Activated naive CD4-positive, alpha-beta T cell treated with anti-CD3 and anti-CD28 coated beads for 36 hours (primary cell): ENCODE data around the gene HCN2. TPM values are rescaled to one million over a fixed set of nuclear protein-coding genes. Genes with fewer than 3 reads are reported as not detected.

Source experiments
- CTCF ChIA-PET: fragments of 350-600 bp; sonication (Branson Sonifier 250); formaldehyde crosslinking; loops from one replicate; lab custom pipeline; 2021; ENCODE audit warnings: antibody characterized with exemption; lab: Charles Lee
- DNase-seq: peaks from one replicate; pipeline ENCODE4 v3.0.0-alpha.2; 2020
- H3K27ac Mint-ChIP-seq: one replicate; pipeline ENCODE4 v1.8.0; 2021; ENCODE audit warnings: mild to moderate bottlenecking, mixed read lengths
- H3K27me3 Mint-ChIP-seq: one replicate; pipeline ENCODE4 v1.8.0; 2021; ENCODE audit warnings: low read depth, mixed read lengths
- H3K36me3 Mint-ChIP-seq: one replicate; pipeline ENCODE4 v1.8.0; 2021; ENCODE audit warnings: low read depth, mixed read lengths
- H3K4me1 Mint-ChIP-seq: one replicate; pipeline ENCODE4 v1.8.0; 2021; ENCODE audit warnings: low read depth, mixed read lengths
- H3K4me3 Mint-ChIP-seq: one replicate; pipeline ENCODE4 v1.8.0; 2021; ENCODE audit warnings: mild to moderate bottlenecking, moderate library complexity, mixed read lengths
- H3K9me3 Mint-ChIP-seq: one replicate; pipeline ENCODE4 v1.8.0; 2021; ENCODE audit warnings: mixed read lengths
- intact Hi-C: fragments of 100-400 bp; cut with micrococcal nuclease; formaldehyde crosslinking; loops from one replicate; pipeline ENCODE4 v1.15.1; 2023
- total RNA-seq, 2 experiments: library from RNA; stranded (reverse); gene quantifications; one replicate each; pipeline ENCODE4 v1.2.3, GENCODE V29; 2021

Gene HCN2
- total RNA-seq, 2 experiments from 2014 or later = 0.41 to 0.49 TPM

GRCh38 chr19:573519-573825 lies 16.2 kb upstream of the HCN2 start:
- Mint-ChIP-seq H3K4me1 (peaks cover 36% of the 10 kb centered on the region), H3K9me3 (no peaks in the 10 kb centered on the region), H3K27me3 (no peaks in the 10 kb centered on the region), H3K36me3 (peaks cover 3% of the 10 kb centered on the region), H3K27ac (peak overlapping the region; percentile 65), H3K4me3 (peak overlapping the region; percentile 78)
- CTCF ChIA-PET = no interaction called here
- DNase-seq = no peak
- intact Hi-C loops = loop anchor here (2.0 to 5.0 kb wide), 2 partner anchors 67 to 344 kb away; partner anchors contain the start of genes KISS1R and TPGS1

DNA sequence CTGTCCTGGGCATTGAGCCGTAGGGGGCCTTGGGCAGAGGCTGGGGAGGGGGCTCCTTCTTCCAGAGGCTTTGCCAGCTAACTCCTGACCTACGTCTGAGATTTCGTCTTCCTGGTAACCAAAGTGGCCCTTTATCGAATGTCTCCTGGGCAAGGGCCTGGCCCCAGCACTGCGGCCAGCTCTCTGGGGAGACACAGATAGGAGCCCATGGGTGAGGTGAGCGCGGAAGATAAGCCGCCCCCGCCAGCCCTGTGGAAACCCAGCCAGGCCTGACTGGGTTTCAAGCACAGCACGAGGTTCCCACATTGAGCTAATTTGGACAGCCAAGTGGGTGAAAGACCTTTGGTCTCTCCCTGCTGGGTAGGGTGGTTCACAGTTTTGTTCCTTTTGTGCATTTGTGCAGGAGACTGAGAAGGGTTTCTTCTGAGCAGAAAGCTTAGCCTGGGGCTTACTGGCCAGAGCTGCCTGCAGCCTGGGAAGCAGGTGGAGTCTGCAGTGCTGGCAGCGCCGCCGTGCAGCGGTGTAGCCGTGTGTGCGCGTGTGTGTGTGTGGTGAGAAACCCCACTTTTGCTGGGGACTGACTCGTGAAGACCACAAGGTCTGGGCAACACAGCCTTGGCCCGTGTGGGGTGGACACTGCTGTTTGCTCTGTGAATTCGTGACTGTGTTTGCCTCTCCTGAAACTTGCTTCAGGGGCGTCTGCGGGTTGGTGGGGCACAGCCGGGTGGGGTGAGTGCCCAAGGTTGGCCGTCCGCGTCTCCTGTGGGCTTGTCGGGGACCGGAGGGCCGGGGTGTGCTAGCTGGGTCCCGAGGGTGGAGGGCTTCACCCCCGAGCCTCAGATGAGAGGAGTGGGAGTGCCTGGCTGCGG lies 14.8 kb upstream of the HCN2 start:
- Mint-ChIP-seq H3K4me1 (peaks cover 32% of the 10 kb centered on the region), H3K36me3 (peaks cover 3% of the 10 kb centered on the region), H3K4me3 (peak overlapping the region; percentile 20), H3K27me3 (no peaks in the 10 kb centered on the region), H3K9me3 (no peaks in the 10 kb centered on the region), H3K27ac (no peak overlapping the region)
- intact Hi-C loops = loop anchor here (5.0 kb wide), 1 partner anchor 342 kb away; the partner anchor contains the start of gene KISS1R
- no peak for DNase-seq
- CTCF ChIA-PET = interaction anchor here (0.7 to 2.0 kb wide), 2 partner anchors 9 to 20 kb away, joined by 3 to 7 read pairs; no protein-coding TSS in a partner anchor

DNA sequence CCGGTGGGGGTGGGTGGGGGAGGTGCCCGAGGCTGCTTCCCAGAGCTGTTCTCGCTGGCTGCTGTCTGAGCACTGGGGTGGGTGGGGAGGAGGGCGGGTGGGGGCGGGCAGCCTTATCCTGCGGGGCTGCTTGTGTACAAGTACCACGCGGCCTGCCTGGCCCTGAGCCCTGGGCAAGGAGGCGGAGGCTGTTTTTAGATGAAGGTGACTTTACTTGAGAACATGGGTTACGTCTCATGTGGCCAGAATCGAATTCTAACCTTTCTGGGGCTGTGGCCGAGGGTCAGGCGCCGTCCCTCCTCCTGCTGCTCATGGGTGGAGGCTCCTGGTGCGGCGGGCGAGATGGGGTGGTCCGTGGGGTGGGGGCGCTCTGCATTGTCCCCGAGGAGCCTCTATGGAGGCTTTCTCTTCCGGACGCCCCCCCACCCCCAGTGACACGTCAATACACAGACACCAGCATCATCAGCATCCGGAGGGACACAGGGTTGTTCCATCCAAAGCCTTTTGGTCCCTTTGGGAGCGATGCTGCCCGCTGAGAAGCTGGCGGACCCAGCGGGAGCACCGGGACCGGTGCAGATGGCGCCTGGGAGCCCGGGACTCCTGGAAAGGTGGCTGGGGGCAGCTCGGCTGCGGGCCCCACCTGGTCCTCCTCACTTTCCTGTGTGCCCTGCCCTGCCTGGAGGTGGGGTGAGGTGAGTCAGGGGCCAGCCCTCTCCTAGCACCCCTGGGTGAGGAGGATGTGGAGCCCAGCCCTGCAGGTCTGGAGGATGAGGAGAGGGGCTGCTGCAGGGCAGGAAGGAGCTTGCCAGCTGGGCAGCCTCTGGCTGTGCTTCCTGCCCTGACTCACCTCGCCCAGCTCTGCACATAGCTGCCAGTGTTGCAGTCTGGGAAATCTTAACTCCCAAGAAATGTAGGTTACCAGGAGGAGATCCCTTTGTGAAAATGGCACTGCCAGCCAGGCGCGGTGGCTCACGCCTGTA lies 13.9 kb upstream of the HCN2 start:
- Mint-ChIP-seq H3K27ac (no peak overlapping the region), H3K4me3 (no peak overlapping the region), H3K27me3 (no peaks in the 10 kb centered on the region), H3K4me1 (peaks cover 31% of the 10 kb centered on the region), H3K36me3 (peaks cover 3% of the 10 kb centered on the region), H3K9me3 (no peaks in the 10 kb centered on the region)
- intact Hi-C loops = no loop called here
- no peak for DNase-seq
- CTCF ChIA-PET = interaction anchor here (0.6 to 2.0 kb wide), 2 partner anchors 8 to 162 kb away, joined by 3 to 7 read pairs; no protein-coding TSS in a partner anchor

- intact Hi-C loops = no loop called here
- Mint-ChIP-seq H3K9me3 (no peaks in the 10 kb centered on the region), H3K27me3 (no peaks in the 10 kb centered on the region), H3K4me1 (peaks cover 25% of the 10 kb centered on the region), H3K36me3 (no peaks in the 10 kb centered on the region), H3K4me3 (no peak overlapping the region), H3K27ac (no peak overlapping the region)
- CTCF ChIA-PET = no interaction called here
- DNase-seq = no peak
These were observed 12.8 kb upstream of the HCN2 start for GRCh38 chr19:576768-577438.

DNA sequence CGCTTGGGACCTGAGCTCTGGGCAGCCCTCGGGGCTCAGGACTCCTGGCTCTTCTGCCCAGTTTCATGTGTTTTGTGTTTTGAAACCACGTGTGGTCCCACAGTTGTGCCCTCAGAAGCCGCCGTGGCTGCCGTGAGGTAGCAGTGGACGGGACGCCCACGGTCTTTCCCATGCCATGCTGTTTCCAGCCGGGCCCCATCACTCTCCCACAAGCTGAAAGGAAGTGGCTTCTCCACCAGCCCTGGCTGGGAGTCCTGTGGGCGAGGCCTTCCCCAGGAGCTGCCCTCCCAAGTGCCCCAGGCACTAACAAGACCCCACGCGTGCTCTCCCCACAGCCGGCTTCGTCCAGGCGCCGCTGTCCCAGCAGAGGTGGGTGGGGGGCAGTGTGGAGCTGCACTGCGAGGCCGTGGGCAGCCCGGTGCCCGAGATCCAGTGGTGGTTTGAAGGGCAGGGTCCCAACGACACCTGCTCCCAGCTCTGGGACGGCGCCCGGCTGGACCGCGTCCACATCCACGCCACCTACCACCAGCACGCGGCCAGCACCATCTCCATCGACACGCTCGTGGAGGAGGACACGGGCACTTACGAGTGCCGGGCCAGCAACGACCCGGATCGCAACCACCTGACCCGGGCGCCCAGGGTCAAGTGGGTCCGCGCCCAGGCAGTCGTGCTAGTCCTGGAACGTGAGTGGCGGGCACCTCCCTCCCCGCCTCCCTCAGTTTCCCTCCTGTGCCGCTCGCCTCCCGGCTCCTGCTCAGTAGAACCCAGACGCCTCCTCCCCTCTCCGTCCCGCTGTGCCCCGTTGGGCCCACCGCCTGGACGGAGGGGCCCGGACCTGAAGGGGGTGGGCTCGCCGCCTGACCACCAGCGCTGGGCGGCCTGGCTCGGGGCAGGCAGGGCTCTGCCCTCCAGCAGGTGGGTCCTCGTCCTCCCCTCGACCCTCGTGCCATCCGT lies 12.0 kb upstream of the HCN2 start:
- CTCF ChIA-PET = no interaction called here
- Mint-ChIP-seq H3K27me3 (no peaks in the 10 kb centered on the region), H3K27ac (no peak overlapping the region), H3K9me3 (no peaks in the 10 kb centered on the region), H3K4me3 (no peak overlapping the region), H3K36me3 (no peaks in the 10 kb centered on the region), H3K4me1 (peaks cover 25% of the 10 kb centered on the region)
- intact Hi-C loops = no loop called here
- DNase-seq = no peak

- Mint-ChIP-seq H3K4me3 (no peak overlapping the region), H3K4me1 (peaks cover 22% of the 10 kb centered on the region), H3K9me3 (no peaks in the 10 kb centered on the region), H3K27ac (no peak overlapping the region), H3K36me3 (no peaks in the 10 kb centered on the region), H3K27me3 (no peaks in the 10 kb centered on the region)
- CTCF ChIA-PET = no interaction called here
- no peak for DNase-seq
- intact Hi-C loops = no loop called here
These were observed 10.4 kb upstream of the HCN2 start for GRCh38 chr19:579111-579841.

DNA sequence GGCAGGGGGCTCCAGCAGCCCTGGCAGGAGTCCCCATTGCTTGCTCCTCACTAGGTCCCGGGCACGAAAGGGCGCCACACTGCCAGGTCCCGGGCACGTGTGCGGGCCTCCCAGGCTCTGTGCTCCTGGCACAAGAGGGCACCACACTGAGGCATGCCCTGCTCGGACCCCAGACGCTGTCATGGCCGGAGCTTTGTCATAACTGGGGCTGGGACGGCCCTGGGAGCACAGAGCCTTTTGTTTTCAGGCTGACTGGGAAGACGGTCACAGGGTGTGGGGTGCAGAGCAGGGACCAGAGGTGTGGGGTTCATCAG lies 9.9 kb upstream of the HCN2 start:
- intact Hi-C loops = no loop called here
- DNase-seq = no peak
- CTCF ChIA-PET = no interaction called here
- H3K4me3 Mint-ChIP-seq = no peak overlapping the region
- H3K4me1 Mint-ChIP-seq = peaks cover 17% of the 10 kb centered on the region
- H3K27ac Mint-ChIP-seq = no peak overlapping the region
- no peaks in the 10 kb centered on the region for H3K36me3 Mint-ChIP-seq
- H3K27me3 Mint-ChIP-seq = no peaks in the 10 kb centered on the region
- H3K9me3 Mint-ChIP-seq = no peaks in the 10 kb centered on the region

DNA sequence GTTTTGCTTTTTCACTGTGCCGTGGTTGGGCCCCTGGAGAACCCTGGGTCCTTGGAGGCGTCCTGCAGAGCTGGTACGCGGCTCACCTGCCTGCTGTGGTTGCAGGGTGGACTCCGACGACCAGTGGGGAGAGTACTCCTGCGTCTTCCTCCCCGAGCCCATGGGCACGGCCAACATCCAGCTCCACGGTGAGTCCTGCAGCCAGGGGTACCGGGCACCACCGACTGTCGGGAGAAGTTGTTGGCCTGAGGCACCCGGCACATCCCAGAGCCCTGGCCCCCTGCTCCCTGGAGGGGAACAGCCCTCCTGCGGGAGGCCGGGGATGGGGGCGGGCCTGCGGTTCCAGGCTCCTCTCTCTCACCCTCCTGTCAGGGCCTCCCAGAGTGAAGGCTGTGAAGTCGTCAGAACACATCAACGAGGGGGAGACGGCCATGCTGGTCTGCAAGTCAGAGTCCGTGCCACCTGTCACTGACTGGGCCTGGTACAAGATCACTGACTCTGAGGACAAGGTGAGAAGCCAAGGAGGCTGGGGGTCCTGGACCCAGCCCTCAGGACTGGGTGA lies 9.3 kb upstream of the HCN2 start:
- no peaks in the 10 kb centered on the region for H3K27me3 Mint-ChIP-seq
- H3K9me3 Mint-ChIP-seq = no peaks in the 10 kb centered on the region
- H3K36me3 Mint-ChIP-seq = no peaks in the 10 kb centered on the region
- no peak overlapping the region for H3K4me3 Mint-ChIP-seq
- intact Hi-C loops = no loop called here
- DNase-seq = no peak
- peaks cover 12% of the 10 kb centered on the region for H3K4me1 Mint-ChIP-seq
- CTCF ChIA-PET = no interaction called here
- H3K27ac Mint-ChIP-seq = no peak overlapping the region

- peaks cover 7% of the 10 kb centered on the region for H3K4me1 Mint-ChIP-seq
- no peak for DNase-seq
These were observed 8.1 kb upstream of the HCN2 start for GRCh38 chr19:581399-582111.

GRCh38 chr19:582497-583197 lies 7.0 kb upstream of the HCN2 start:
- no peak for DNase-seq
- Mint-ChIP-seq H3K27ac (no peak overlapping the region), H3K27me3 (peaks cover 4% of the 10 kb centered on the region), H3K9me3 (no peaks in the 10 kb centered on the region), H3K4me3 (no peak overlapping the region), H3K4me1 (peaks cover 2% of the 10 kb centered on the region), H3K36me3 (no peaks in the 10 kb centered on the region)
- CTCF ChIA-PET = no interaction called here
- intact Hi-C loops = no loop called here

More at GRCh38 chr19:581399-582111, 8.1 kb upstream of the HCN2 start:
- CTCF ChIA-PET = interaction anchor here (0.7 kb wide), 1 partner anchor 25 kb away, joined by 4 read pairs; no protein-coding TSS in a partner anchor
- peaks cover 4% of the 10 kb centered on the region for H3K27me3 Mint-ChIP-seq
- no peak overlapping the region for H3K27ac Mint-ChIP-seq
- H3K4me3 Mint-ChIP-seq = no peak overlapping the region
- intact Hi-C loops = no loop called here
- H3K36me3 Mint-ChIP-seq = no peaks in the 10 kb centered on the region
- no peaks in the 10 kb centered on the region for H3K9me3 Mint-ChIP-seq
